ENCODE results near the gene PPP1R9B. TPM values are rescaled to one million over a fixed set of nuclear protein-coding genes. Genes with fewer than 3 reads are reported as not detected.

The PPP1R9B gene
- total RNA-seq, 1 experiment from 2014 or later = 34.8 TPM

GRCh38 chr17:50192144-50192617 is 41.7 kb upstream of the PPP1R9B start:
- no peak overlapping the region for H3K27ac Mint-ChIP-seq (ENCODE audit: low read depth, unreplicated experiment)
- intact Hi-C loops (cut with micrococcal nuclease) = no loop called here
- H3K36me3 Mint-ChIP-seq (ENCODE audit: insufficient read depth, unreplicated experiment) = peaks cover 9% of the 10 kb centered on the region
- H3K4me3 Mint-ChIP-seq (ENCODE audit: unreplicated experiment) = no peak overlapping the region
- no peaks in the 10 kb centered on the region for H3K9me3 Mint-ChIP-seq (ENCODE audit: unreplicated experiment)
- ChIA-PET POLR2A (interaction anchor here (0.9 kb wide), 1 partner anchor 14 kb away, joined by 4 read pairs; no protein-coding TSS in a partner anchor), CTCF (interaction anchor here (1.9 kb wide), 1 partner anchor 23 kb away, joined by 8 read pairs; no protein-coding TSS in a partner anchor)
- no peak for DNase-seq (ENCODE audit: unreplicated experiment)
- H3K27me3 Mint-ChIP-seq (ENCODE audit: insufficient read depth, unreplicated experiment) = no peaks in the 10 kb centered on the region
- no TSS peak for BruUV-seq (replicated peaks)
- H3K4me1 Mint-ChIP-seq (ENCODE audit: insufficient read depth, unreplicated experiment) = no peaks in the 10 kb centered on the region
- TF ChIP-seq, protein P1, sequence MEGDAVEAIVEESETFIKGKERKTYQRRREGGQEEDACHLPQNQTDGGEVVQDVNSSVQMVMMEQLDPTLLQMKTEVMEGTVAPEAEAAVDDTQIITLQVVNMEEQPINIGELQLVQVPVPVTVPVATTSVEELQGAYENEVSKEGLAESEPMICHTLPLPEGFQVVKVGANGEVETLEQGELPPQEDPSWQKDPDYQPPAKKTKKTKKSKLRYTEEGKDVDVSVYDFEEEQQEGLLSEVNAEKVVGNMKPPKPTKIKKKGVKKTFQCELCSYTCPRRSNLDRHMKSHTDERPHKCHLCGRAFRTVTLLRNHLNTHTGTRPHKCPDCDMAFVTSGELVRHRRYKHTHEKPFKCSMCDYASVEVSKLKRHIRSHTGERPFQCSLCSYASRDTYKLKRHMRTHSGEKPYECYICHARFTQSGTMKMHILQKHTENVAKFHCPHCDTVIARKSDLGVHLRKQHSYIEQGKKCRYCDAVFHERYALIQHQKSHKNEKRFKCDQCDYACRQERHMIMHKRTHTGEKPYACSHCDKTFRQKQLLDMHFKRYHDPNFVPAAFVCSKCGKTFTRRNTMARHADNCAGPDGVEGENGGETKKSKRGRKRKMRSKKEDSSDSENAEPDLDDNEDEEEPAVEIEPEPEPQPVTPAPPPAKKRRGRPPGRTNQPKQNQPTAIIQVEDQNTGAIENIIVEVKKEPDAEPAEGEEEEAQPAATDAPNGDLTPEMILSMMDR (IDR thresholded peaks at IDR 0.05; ENCODE audit: unreplicated experiment) = no peak

- intact Hi-C loops (cut with micrococcal nuclease) = no loop called here
Observed at GRCh38 chr17:50191359-50192143, 41.1 kb upstream of the PPP1R9B start.

GRCh38 chr17:50190603-50191358 is 40.3 kb upstream of the PPP1R9B start:
- CTCF ChIA-PET = interaction anchor here (0.8 to 2.7 kb wide), 5 partner anchors 10 to 106 kb away, joined by 3 to 17 read pairs (median 4); no protein-coding TSS in a partner anchor
- H3K36me3 Mint-ChIP-seq (ENCODE audit: insufficient read depth, unreplicated experiment) = peaks cover 12% of the 10 kb centered on the region
- DNase-seq (ENCODE audit: unreplicated experiment) = no peak
- H3K4me1 Mint-ChIP-seq (ENCODE audit: insufficient read depth, unreplicated experiment) = no peaks in the 10 kb centered on the region
- POLR2A ChIA-PET = interaction anchor here (0.9 kb wide), 1 partner anchor 13 kb away, joined by 3 read pairs; no protein-coding TSS in a partner anchor
- BruUV-seq (replicated peaks) = no TSS peak
- TF ChIP-seq, protein P1 (IDR thresholded peaks at IDR 0.05; ENCODE audit: unreplicated experiment) = no peak
- H3K4me3 Mint-ChIP-seq (ENCODE audit: unreplicated experiment) = no peak overlapping the region
- H3K27me3 Mint-ChIP-seq (ENCODE audit: insufficient read depth, unreplicated experiment) = no peaks in the 10 kb centered on the region
- intact Hi-C loops (cut with micrococcal nuclease) = no loop called here
- no peaks in the 10 kb centered on the region for H3K9me3 Mint-ChIP-seq (ENCODE audit: unreplicated experiment)
- no peak overlapping the region for H3K27ac Mint-ChIP-seq (ENCODE audit: low read depth, unreplicated experiment)

More at GRCh38 chr17:50191359-50192143, 41.1 kb upstream of the PPP1R9B start:
- ChIA-PET POLR2A (interaction anchor here (0.9 kb wide), 2 partner anchors 13 kb away, joined by 3 to 4 read pairs; no protein-coding TSS in a partner anchor), CTCF (interaction anchor here (1.0 to 2.7 kb wide), 4 partner anchors 14 to 22 kb away, joined by 4 to 17 read pairs (median 6); no protein-coding TSS in a partner anchor)
- Mint-ChIP-seq H3K9me3 (ENCODE audit: unreplicated experiment) (no peaks in the 10 kb centered on the region), H3K27me3 (ENCODE audit: insufficient read depth, unreplicated experiment) (no peaks in the 10 kb centered on the region), H3K36me3 (ENCODE audit: insufficient read depth, unreplicated experiment) (peaks cover 12% of the 10 kb centered on the region), H3K4me1 (ENCODE audit: insufficient read depth, unreplicated experiment) (no peaks in the 10 kb centered on the region), H3K4me3 (ENCODE audit: unreplicated experiment) (no peak overlapping the region), H3K27ac (ENCODE audit: low read depth, unreplicated experiment) (no peak overlapping the region)
- BruUV-seq (replicated peaks) = no TSS peak
- TF ChIP-seq, protein P1 (IDR thresholded peaks at IDR 0.05; ENCODE audit: unreplicated experiment) = no peak
- no peak for DNase-seq (ENCODE audit: unreplicated experiment)

DNA sequence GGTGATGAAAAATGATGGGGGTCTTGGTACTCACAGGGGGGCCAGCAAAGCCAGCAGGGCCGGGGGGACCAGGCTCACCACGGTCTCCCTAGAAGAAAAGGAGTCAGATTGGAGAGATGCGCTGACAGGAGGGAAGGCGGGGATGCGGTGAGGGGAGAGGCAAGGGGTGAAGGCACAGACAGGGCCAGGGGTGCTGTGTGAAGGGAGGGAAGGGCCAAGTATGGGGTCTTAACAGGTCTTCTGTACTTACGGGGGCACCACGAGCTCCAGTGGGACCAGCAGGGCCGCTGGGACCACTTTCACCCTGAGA is 39.8 kb upstream of the PPP1R9B start:
- Mint-ChIP-seq H3K4me1 (ENCODE audit: insufficient read depth, unreplicated experiment) (no peaks in the 10 kb centered on the region), H3K36me3 (ENCODE audit: insufficient read depth, unreplicated experiment) (peaks cover 16% of the 10 kb centered on the region), H3K27ac (ENCODE audit: low read depth, unreplicated experiment) (no peak overlapping the region), H3K9me3 (ENCODE audit: unreplicated experiment) (no peaks in the 10 kb centered on the region), H3K27me3 (ENCODE audit: insufficient read depth, unreplicated experiment) (no peaks in the 10 kb centered on the region), H3K4me3 (ENCODE audit: unreplicated experiment) (no peak overlapping the region)
- BruUV-seq (replicated peaks) = no TSS peak
- CTCF ChIA-PET = interaction anchor here (0.8 to 2.7 kb wide), 4 partner anchors 9 to 107 kb away, joined by 3 to 17 read pairs (median 4); no protein-coding TSS in a partner anchor
- DNase-seq (ENCODE audit: unreplicated experiment) = no peak
- intact Hi-C loops (cut with micrococcal nuclease) = no loop called here
- POLR2A ChIA-PET = interaction anchor here (0.9 kb wide), 1 partner anchor 12 kb away, joined by 3 read pairs; no protein-coding TSS in a partner anchor
- TF ChIP-seq, protein P1 (IDR thresholded peaks at IDR 0.05; ENCODE audit: unreplicated experiment) = no peak
